Suppressor macrophage treated with lipopolysaccharide for 4 hours (primary cell): Measurements from ENCODE around the gene FAM168A.

Experiments
- DNase-seq: peaks from one replicate; pipeline ENCODE4 v3.0.0-alpha.2; 2020

The FAM168A gene

GRCh38 chr11:73420136-73420535, 177.8 kb downstream of the FAM168A start:
- no peak for DNase-seq

- no peak for DNase-seq
These were observed 181.1 kb downstream of the FAM168A start for GRCh38 chr11:73416786-73417185.

DNA sequence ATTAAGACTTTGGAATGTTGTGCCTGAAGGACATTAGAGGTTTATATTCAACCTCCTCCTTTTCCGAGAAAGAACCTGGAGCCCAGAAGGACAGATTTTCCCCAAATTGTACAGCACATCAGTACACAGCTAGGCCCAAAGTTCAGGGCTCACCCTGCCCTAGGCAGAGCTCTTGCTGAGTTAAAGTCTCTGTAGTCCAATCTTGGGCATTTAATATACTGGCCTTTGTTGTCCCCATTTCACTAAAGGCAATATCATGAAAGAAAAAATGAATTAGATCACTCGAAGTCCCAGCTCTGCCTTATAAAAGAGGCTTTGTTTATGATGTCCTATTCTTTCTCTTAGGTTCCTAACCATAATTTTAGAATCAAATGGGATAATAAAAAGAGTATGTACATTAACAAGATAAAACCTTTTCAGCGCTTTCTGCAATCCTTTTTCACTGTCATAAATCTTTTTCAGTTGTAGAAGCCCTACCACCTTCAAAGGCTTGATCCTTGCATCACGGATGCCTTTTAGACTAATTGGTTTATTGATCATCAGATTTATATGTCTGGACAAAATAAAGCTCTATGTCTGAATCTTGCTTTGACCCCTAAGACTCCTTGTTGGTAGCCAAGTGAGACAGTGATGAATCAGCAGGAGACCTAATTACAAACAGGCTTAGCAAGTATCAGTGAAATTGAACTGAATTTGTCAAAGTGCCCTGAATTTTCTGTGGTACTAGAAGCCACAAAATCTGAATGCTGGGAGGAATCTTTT, 181.9 kb downstream of the FAM168A start:
- DNase-seq: no peak

- peak; percentile 86 for DNase-seq
These were observed 182.8 kb downstream of the FAM168A start for GRCh38 chr11:73414977-73415651.

DNA sequence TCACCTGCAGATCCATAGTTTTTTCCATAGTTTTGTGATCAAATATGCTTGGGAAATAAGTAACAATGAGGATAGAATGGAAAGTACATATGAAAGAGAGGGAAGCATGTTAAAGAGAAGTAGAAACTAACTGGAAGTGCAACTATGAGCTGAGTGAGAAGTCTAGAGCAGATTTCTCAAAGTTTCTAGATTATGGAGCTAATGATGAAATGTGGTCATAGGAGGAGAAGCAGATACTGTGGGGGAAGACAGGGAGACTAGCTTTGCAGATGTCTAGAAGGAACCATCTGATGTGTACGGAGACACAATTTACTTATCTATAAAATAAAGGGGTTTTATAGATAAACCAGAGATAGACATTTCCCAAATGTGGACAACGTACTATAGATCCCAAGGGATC, 184.7 kb downstream of the FAM168A start:
- DNase-seq: peak; percentile 87

DNA sequence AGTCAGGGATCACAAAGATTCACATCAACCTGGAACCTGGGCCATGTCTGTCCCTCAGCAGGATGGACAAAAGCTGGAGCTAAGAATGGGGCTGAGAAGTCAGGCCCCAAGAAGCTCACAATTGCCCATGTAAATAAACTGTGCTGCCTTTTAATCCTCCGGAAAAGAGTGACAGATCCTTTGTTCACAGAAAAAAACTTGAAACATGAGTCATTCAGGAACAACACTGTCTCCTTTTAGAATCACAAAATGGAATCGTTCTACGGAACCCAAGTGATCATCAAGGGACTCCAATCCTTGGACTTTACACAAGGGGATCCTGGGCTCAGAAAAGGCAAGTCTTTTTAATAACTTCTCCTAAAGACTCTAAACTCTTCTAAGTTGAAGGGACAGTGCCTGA, 185.6 kb downstream of the FAM168A start:
- no peak for DNase-seq

GRCh38 chr11:73411031-73411430, 186.9 kb downstream of the FAM168A start:
- no peak for DNase-seq

- no peak for DNase-seq
These were observed 187.3 kb downstream of the FAM168A start for GRCh38 chr11:73410627-73411026.

DNA sequence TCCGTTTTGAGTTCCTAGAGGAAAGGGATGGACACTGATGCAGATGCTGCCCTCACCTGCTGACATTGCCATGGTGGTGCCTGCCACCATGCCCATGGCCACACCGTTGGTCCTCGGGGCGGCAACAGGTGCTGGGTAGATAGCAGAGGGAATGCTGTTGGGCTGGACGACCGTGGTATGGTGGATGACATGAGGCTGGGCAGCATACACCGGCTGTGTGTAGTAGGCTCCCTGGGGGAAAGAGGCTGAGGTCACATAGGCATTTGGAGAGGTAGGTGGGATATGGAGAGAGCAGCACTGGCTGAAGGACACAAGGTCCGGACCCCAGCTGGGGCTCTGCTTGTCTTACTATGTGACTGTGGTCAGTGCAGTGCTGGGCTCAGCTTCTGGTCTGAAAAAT, 188.5 kb downstream of the FAM168A start:
- no peak for DNase-seq

DNA sequence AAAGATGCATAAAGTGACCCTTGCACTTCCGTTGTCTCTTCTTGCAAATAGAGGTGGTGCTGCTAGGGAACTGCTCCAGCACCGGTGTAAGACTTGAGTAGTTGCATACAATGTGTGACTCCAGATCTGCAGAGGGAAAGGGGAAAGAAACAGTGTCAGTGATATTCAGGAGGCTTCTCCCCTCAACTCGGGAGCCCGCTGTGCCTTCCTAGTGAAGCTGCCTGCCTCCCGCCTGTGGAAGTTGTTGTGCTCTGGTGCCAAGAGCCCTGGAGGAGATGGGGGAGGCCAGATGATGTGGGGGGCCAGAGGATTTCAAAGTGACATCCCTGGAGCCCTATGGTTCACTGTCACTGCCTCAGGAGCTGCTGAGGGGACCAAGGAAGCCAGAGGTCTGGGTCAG, 191.3 kb downstream of the FAM168A start:
- no peak for DNase-seq

DNA sequence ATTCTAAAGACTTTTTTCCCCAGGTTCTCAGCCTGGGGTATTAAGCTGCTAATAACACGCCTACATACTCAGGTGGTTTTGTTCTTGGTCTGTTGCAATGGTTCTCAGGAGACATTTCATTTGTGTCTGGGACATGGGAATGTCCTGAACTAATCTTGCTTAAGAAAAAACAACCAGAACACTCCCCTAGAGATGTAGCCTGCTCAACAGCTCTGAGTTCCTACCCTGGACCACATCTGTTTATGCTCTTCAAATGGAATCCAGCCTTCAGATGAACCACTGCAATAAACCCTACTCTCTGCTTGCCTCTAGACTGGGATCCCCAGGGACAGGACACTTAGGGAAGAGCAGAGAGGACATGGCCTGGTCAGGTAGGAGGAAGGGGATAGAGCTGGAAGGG, 191.8 kb downstream of the FAM168A start:
- DNase-seq: no peak

- no peak for DNase-seq
These were observed 192.8 kb downstream of the FAM168A start for GRCh38 chr11:73405146-73405510.

- no peak for DNase-seq
These were observed 193.3 kb downstream of the FAM168A start for GRCh38 chr11:73404506-73405145.

- peak; percentile 88 for DNase-seq
These were observed 193.9 kb downstream of the FAM168A start for GRCh38 chr11:73404048-73404447.

- no peak for DNase-seq
These were observed 194.4 kb downstream of the FAM168A start for GRCh38 chr11:73403541-73403940.

- no peak for DNase-seq
These were observed 195.1 kb downstream of the FAM168A start for GRCh38 chr11:73402834-73403185.

GRCh38 chr11:73401924-73402833, 195.7 kb downstream of the FAM168A start:
- no peak for DNase-seq

GRCh38 chr11:73401217-73401923, 196.5 kb downstream of the FAM168A start:
- DNase-seq: no peak

GRCh38 chr11:73400293-73400692, 197.6 kb downstream of the FAM168A start:
- no peak for DNase-seq

- no peak for DNase-seq
These were observed 198.3 kb downstream of the FAM168A start for GRCh38 chr11:73399636-73400035.

GRCh38 chr11:73399159-73399590, 198.7 kb downstream of the FAM168A start:
- DNase-seq: no peak

- DNase-seq: no peak
These were observed 199.2 kb downstream of the FAM168A start for GRCh38 chr11:73398721-73399120.
